ENCODE results near the gene FBXO33.
"Not testable (repeated sequence)": the region's sequence is repeated elsewhere in the genome, so short reads cannot be mapped to it uniquely, and the experiment has no call there.

FBXO33 gene

GRCh38 chr14:39368261-39368959, 63.8 kb downstream of the FBXO33 start:
- no peak for DNase-seq

GRCh38 chr14:39367387-39367751, 64.9 kb downstream of the FBXO33 start:
- no peak for DNase-seq

DNA sequence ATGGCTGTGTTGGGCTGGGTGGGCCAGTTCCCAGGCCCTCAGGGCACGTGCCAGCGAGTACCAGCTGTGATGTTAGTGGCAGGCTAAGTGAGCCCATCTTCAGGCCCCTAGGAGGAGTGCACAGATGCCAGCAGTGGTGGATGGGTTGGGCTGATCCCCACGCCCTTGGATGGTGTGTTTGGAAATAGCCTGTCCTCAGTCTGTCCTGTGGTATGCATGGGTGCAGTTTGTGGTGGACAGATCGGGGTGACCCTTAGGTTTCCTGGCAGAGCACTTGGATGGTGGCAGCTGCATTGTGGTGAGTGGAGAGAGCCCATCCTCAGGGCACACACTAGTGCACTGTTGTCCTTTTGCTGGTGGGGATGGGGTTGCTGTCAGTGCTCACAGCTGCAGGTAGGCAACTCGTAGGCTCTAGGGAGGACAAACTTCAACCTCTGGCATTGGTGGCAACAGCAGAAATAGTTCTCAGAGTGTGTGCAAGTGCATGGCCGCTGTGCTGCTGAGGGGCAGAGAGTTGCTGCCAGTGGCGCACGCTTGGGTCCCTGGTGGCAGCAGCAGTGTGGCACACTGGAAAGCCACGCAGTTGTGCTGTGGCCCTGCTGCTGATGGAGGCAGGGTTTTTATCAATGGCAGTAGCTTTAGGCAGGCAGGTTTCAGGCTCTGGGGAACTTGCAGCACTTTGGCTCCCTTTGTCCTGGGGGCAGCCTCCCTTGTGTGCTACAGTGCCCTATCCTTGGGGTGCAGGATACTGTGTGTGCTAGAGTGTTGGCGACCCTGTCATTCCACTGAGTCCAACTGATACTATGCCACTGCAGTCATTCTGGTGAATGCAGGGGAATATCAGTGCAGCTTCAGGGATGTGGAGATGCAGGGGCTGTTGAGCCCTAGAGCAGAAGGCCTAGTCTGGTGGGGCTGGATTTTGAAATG, 65.5 kb downstream of the FBXO33 start:
- no peak for DNase-seq

GRCh38 chr14:39365354-39365753, 66.9 kb downstream of the FBXO33 start:
- DNase-seq: no peak

GRCh38 chr14:39364509-39364908, 67.7 kb downstream of the FBXO33 start:
- DNase-seq: no peak

GRCh38 chr14:39361556-39361955, 70.7 kb downstream of the FBXO33 start:
- DNase-seq: not testable (repeated sequence)

- no peak for DNase-seq
Measured at GRCh38 chr14:39360316-39360715, 71.9 kb downstream of the FBXO33 start.

DNA sequence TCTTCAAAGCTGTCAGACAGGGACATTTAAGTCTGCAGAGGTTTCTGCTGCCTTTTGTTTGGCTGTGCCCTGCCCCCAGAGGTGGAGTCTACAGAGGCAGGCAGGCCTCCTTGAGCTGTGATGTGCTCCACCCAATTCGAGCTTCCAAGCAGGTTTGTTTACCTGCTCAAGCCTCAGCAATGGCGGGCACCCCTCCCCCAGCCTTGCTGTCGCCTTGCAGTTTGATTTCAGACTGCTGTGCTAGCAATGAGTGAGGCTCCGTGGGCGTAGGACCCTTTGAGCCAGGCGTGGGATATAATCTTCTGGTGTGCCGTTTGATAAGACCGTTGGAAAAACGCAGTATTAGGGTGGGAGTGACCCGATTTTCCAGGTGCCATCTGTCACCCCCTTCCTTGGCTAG, 73.2 kb downstream of the FBXO33 start:
- DNase-seq: not testable (repeated sequence)

GRCh38 chr14:39351708-39352107, 80.5 kb downstream of the FBXO33 start:
- no peak for DNase-seq

GRCh38 chr14:39350866-39351265, 81.4 kb downstream of the FBXO33 start:
- DNase-seq: no peak

All from activated CD4-positive, CD25-positive, alpha-beta regulatory T cell treated with anti-CD3 and anti-CD28 coated beads, Interleukin-2, amount 50 U/mL, for 72 hours (primary cell).